GM12892 (cell line): ENCODE data around the gene SHISAL2B. TPM values are rescaled to one million over a fixed set of nuclear protein-coding genes. Genes with fewer than 3 reads are reported as not detected.
A peak's percentile ranks its signal among the peaks of the same experiment; 100 is the strongest.
"Not testable (repeated sequence)": the region's sequence is repeated elsewhere in the genome, so short reads cannot be mapped to it uniquely, and the experiment has no call there.

Source experiments
- DNase-seq: peaks from one replicate; pipeline ENCODE4 v3.0.0; 2011; ENCODE audit not compliant: insufficient read length
- FAIRE-seq: peaks from 2 replicates; lab custom pipeline; 2011; peaks lifted over from hg19 to GRCh38; lab: Jason Lieb, UNC
- POLR2A ChIP-seq: IDR thresholded peaks from 2 replicates; pipeline ENCODE4 v1.6.1; 2011; ENCODE audit warnings: low read depth, low read length, control low read depth
- POLR2AphosphoS5 ChIP-seq: IDR thresholded peaks from 2 replicates; pipeline ENCODE4 v1.6.1; 2011; ENCODE audit warnings: low read depth, low read length, control low read depth
- TAF1 ChIP-seq: IDR thresholded peaks from 2 replicates; pipeline ENCODE4 v1.6.1; 2011; ENCODE audit warnings: low read depth, mild to moderate bottlenecking, control low read depth, low read length, borderline replicate concordance
- polyA plus RNA-seq: library from polyadenylated mRNA; unstranded; fragments of >200 nt; gene quantifications from one replicate; pipeline ENCODE4 v1.2.1, GENCODE V29; 2012; ENCODE audit warnings: missing spikeins, inconsistent platforms; ENCODE audit not compliant: missing spikeins

The SHISAL2B gene
- polyA plus RNA-seq: not detected

DNA sequence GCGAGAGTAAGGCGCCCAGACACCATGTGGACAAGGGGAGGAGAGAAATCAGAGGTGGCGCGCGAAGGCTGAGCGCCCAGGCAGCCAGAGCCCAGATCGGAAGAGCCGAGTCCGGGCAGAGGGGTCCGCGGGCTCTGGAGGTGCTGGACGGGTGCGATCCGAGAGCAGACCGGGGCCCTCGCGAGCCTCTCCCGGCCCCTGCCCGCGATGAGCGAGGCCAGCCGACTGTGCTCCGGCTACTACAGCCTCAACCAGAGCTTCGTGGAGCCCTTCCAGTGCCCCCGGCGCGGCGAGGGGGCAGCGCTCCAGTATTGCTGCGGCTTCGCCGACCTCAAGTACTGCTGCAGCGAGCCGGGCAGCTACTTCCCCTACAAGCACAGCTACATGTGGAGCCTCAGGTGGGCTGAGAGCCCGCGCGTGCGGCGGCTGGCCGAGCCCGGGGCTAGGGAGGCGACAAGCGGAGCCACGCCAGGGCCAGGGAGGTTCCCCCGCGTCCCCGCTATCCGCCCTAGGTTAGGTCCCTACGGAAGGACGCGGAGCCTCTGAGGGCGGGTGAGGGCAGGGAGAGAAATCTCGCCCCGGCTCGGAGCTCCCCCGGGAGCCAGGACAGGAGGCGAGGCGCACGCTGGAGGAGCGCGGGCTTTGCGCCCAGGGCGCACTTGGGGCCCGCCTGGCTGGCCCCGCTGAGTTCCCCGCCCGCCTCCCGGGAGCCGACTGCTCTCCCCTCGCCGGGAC is at the start of gene SHISAL2B:
Gene SHISAL2B, plus strand, starts transcription at position 87 of the 735 bp plus-strand sequence. Its CDS starts 121 bp downstream, at position 208.
- TF ChIP-seq POLR2AphosphoS5: no peak
- TF ChIP-seq POLR2A: no peak
- TF ChIP-seq TAF1: no peak
- peak; percentile 21 for DNase-seq
- no peak for FAIRE-seq

DNA sequence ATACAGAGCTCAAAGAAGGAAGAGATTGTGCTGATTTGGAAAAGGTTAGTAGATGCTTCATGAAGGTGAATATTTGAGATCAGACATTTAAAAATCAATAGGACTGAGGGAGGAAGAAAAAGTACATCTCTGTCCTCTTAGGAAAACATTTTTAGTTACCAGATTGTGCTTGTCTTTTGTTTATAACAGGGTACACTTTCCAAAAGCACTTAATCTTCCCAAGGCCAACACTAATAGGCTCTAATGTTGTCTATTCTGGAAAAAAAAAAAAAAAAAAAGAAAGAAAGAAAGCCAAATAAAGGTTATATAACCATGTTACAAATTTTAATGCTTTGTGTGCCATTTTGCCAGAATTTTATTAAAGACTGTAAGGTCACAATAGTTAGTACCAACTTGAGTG is 45.5 kb upstream of the SHISAL2B start:
- no peak for TF ChIP-seq POLR2AphosphoS5
- FAIRE-seq (no peak), DNase-seq (no peak)

DNA sequence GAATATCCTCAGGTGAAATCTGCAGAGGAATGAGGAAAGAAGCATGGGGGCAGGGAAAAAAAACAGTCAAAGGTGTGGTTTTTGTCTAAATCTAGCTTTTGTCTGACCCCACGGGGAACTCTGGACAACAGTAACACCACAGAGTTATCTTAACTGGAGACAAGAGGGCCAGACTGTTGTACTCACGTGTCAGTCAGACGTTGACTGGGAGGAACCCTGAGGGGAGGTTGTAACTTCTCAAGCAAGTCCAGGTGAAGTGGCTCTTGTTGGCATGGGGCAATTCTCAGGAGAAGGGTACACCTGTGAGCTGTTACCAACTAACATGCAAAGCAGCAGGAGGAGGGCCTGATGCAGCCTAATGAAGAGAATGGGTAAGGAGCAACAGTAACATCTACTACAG is 44.1 kb upstream of the SHISAL2B start:
- no peak for TF ChIP-seq POLR2A
- no peak for TF ChIP-seq POLR2AphosphoS5
- DNase-seq: no peak
- no peak for FAIRE-seq

DNA sequence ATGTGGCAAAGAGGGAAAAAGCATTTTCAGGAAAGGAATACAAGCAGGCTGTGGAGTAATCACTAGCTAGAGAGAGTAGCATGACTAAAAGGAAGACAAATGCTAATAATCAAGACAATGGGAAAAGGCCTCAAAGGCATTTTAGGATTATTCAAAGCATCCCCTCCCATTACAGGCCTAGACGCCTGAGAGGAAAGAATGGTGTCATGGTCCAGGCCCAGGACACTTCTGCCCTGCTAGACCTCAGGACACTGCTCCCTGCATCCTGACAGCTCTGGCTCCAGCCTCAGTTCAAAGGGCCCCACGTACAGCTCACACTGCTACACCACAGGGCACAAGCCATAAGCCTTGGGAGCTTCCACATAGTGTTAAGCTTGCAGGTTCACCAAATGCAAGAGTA is 40.8 kb upstream of the SHISAL2B start:
- FAIRE-seq (no peak), DNase-seq (no peak)
- TF ChIP-seq POLR2AphosphoS5 (no peak), TAF1 (no peak)

GRCh38 chr5:64653766-64654560 is 36.3 kb upstream of the SHISAL2B start:
- FAIRE-seq: no peak
- no peak for TF ChIP-seq TAF1
- TF ChIP-seq POLR2AphosphoS5: no peak
- TF ChIP-seq POLR2A: no peak

GRCh38 chr5:64654561-64654938 is 35.8 kb upstream of the SHISAL2B start:
- TF ChIP-seq POLR2AphosphoS5: no peak
- TF ChIP-seq TAF1: no peak
- TF ChIP-seq POLR2A: no peak
- no peak for DNase-seq
- FAIRE-seq: no peak

More at GRCh38 chr5:64653766-64654560, 36.3 kb upstream of the SHISAL2B start:
- no peak for DNase-seq

GRCh38 chr5:64655596-64655995 is 34.7 kb upstream of the SHISAL2B start:
- FAIRE-seq: no peak
- TF ChIP-seq POLR2A: no peak
- TF ChIP-seq POLR2AphosphoS5: no peak
- TF ChIP-seq TAF1: no peak
- no peak for DNase-seq

DNA sequence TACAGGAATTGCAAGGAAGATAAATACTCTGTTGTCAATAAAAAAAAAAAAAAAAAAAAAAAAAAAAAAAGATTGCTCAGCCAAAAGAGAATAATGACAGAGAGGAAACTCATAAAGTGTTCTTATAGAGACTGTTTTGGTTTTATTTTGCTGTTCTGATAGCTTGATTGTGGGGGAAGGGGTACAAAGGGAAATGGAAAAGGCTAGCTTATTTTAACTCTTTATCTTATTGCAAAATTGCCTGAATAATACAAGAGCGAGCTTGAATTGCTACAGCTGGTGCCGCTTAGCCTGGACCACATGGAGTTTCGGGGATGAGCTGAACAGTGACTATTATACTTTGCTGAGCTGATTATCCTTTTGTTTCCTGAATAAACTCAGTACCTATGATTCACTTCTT is 31.0 kb upstream of the SHISAL2B start:
- TF ChIP-seq POLR2AphosphoS5 (no peak), TAF1 (no peak), POLR2A (no peak)
- FAIRE-seq: no peak
- no peak for DNase-seq

- not testable (repeated sequence) for FAIRE-seq, DNase-seq
These were observed 27.1 kb upstream of the SHISAL2B start for GRCh38 chr5:64663181-64663580.

DNA sequence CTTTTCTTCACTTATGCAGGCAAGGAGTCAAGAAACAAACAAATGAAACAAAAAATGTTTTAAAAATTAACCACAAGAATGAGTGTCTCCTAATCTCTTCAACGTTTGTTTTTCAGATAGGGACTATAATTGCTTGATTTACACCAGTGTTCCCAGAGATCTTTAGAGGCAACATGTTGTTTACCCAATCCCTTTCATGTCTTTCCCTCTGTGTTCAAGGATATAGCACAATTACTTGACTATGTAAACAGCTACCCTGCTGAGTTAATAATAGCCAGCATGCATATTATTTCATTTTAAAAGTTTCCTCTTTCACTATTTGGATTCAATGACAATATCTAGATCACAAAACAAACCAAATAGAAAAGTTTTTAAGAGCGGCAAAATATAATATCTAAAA is 25.1 kb upstream of the SHISAL2B start:
- FAIRE-seq (no peak), DNase-seq (no peak)
- no peak for TF ChIP-seq TAF1
- no peak for TF ChIP-seq POLR2AphosphoS5
- no peak for TF ChIP-seq POLR2A

DNA sequence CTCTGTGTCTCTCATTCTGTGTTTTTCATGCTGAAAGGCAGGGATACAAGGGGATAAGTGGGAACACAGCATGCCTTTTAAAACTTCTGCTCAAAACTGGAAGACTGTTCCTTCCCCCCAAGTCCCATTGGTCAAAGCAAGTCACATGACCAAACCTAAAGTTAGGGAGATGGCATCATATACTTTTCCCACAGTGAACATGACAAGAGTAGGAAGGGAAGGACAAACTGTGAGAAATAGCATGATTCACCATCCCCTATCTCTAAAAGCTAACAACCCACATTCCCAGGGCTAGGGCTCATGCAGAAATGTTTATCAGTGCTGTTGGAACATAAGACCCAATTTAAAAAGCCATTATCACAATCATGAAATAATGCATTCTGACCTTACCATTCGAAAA is 24.2 kb upstream of the SHISAL2B start:
- no peak for TF ChIP-seq POLR2AphosphoS5
- TF ChIP-seq POLR2A: no peak
- no peak for TF ChIP-seq TAF1
- DNase-seq (no peak), FAIRE-seq (no peak)

DNA sequence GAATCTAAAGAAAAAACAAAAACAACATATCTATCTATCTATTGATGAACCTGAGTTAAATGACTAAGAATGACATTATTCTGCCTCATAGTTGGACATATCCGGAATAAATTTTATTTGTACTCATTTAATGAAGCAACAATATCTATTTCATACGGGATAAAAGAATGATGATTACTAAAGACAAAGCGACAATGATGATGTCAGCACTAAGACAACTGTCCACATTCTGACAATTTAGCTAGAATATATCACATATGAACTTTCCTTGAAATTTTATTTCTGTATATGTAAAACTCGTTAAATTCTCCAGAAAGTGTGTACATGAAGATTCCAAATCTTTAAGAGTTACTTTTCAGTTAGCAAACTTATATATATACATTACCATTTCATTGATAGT is 23.2 kb upstream of the SHISAL2B start:
- no peak for FAIRE-seq
- no peak for DNase-seq
- TF ChIP-seq POLR2AphosphoS5 (no peak), TAF1 (no peak), POLR2A (no peak)

DNA sequence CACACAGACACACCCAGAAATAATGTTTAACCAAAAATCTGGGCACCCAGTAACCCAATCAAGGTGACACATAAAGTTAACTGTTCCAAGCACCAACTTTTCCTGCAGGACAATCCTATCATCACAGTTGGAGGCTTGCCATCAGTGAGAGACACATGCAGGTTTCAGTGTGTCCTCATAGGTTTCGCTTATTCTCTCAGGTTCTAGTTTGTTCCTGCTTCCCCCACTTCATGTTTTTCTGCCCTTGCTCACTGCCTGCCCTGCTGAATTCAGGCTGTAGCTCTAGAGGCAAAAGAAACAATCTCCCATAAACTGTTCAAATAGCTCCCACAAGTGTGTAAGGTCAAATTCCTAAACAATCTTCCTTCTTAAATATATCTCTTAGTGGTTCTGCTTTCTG is 20.0 kb upstream of the SHISAL2B start:
- DNase-seq (no peak), FAIRE-seq (no peak)
- TF ChIP-seq TAF1 (no peak), POLR2AphosphoS5 (no peak), POLR2A (no peak)
